Mesendoderm (in vitro differentiated cells): Measurements from ENCODE around the gene CAVIN2.

Experiments used
- DNase-seq: peaks from one replicate; pipeline ENCODE4 v3.0.0; 2013
- H2AK5ac ChIP-seq: 2 replicates; pipeline ENCODE4 v1.6.1; 2013; ENCODE audit warnings: low read length, inconsistent platforms
- H2BK120ac ChIP-seq: 2 replicates; pipeline ENCODE4 v1.6.1; 2013; ENCODE audit warnings: low read depth, mild to moderate bottlenecking, low read length, moderate library complexity, mixed read lengths
- H2BK15ac ChIP-seq: replicated peaks from 2 replicates; pipeline ENCODE4 v1.6.1; 2013; ENCODE audit warnings: low read depth, mild to moderate bottlenecking, moderate library complexity
- H2BK5ac ChIP-seq: 2 replicates; pipeline ENCODE4 v1.6.1; 2013; ENCODE audit warnings: low read length, inconsistent platforms
- H3K18ac ChIP-seq: 2 replicates; pipeline ENCODE4 v1.6.1; 2013; ENCODE audit warnings: mild to moderate bottlenecking, low read length, mixed read lengths
- H3K23ac ChIP-seq: one replicate; pipeline ENCODE4 v1.6.1; 2013; ENCODE audit warnings: low read length
- H3K27ac ChIP-seq: 2 replicates; pipeline ENCODE4 v1.5.1; 2013; ENCODE audit warnings: low read depth, mild to moderate bottlenecking, inconsistent platforms, low read length, moderate library complexity
- H3K27me3 ChIP-seq: 2 replicates; pipeline ENCODE4 v1.6.1; 2013; ENCODE audit warnings: low read length, control low read depth, mild to moderate bottlenecking, inconsistent platforms; ENCODE audit not compliant: insufficient read depth, poor library complexity
- H3K36me3 ChIP-seq: 2 replicates; pipeline ENCODE4 v1.6.1; 2013; ENCODE audit warnings: low read length, inconsistent platforms; ENCODE audit not compliant: control insufficient read depth, insufficient read depth
- H3K4ac ChIP-seq: one replicate; pipeline ENCODE4 v1.6.1; 2013; ENCODE audit warnings: low read depth, mild to moderate bottlenecking, low read length, moderate library complexity
- H3K4me1 ChIP-seq: 2 replicates; pipeline ENCODE4 v1.6.1; 2013; ENCODE audit warnings: low read depth, low read length, inconsistent platforms; ENCODE audit not compliant: control insufficient read depth
- H3K4me2 ChIP-seq: 2 replicates; pipeline ENCODE4 v1.6.1; 2013; ENCODE audit warnings: low read length
- H3K4me3 ChIP-seq: 2 replicates; pipeline ENCODE4 v1.5.1; 2013; ENCODE audit warnings: mild to moderate bottlenecking, low read length
- H3K56ac ChIP-seq: one replicate; pipeline ENCODE4 v1.6.1; 2013; ENCODE audit warnings: low read length
- H3K79me1 ChIP-seq: 2 replicates; pipeline ENCODE4 v1.6.1; 2013; ENCODE audit warnings: low read length, inconsistent platforms
- H3K79me2 ChIP-seq: 2 replicates; pipeline ENCODE4 v1.6.1; 2013; ENCODE audit warnings: mild to moderate bottlenecking, low read length; ENCODE audit not compliant: control insufficient read depth, insufficient read depth
- H3K9ac ChIP-seq: 2 replicates; pipeline ENCODE4 v1.6.1; 2013; ENCODE audit warnings: low read length, inconsistent platforms
- H4K5ac ChIP-seq: one replicate; pipeline ENCODE4 v1.6.1; 2013; ENCODE audit warnings: low read length
- H4K8ac ChIP-seq: one replicate; pipeline ENCODE4 v1.6.1; 2013; ENCODE audit warnings: low read depth, mild to moderate bottlenecking, control low read depth, low read length, moderate library complexity
- WGBS: extraction: QIAGEN DNeasy Blood & Tissue Kit; methylation state at CpG from one replicate; pipeline ENCODE4 v1.1.7; 2013; ENCODE audit warnings: low lambda C conversion rate, missing lambda C conversion rate; ENCODE audit not compliant: insufficient coverage; ENCODE audit errors: extremely low coverage; 5-methylcytosine and 5-hydroxymethylcytosine counted together

Gene CAVIN2

GRCh38 chr2:191853843-191854242 lies 7.0 kb upstream of the CAVIN2 start:
- H3K56ac ChIP-seq: no peak overlapping the region
- no peak overlapping the region for H3K23ac ChIP-seq
- H2BK120ac ChIP-seq: no peak overlapping the region
- peaks cover 4% of the 10 kb centered on the region for H3K4me1 ChIP-seq
- no peaks in the 10 kb centered on the region for H3K27me3 ChIP-seq
- H3K4ac ChIP-seq: no peak overlapping the region
- H4K8ac ChIP-seq: no peak overlapping the region
- no peaks in the 10 kb centered on the region for H3K36me3 ChIP-seq
- H3K27ac ChIP-seq: no peak overlapping the region
- no peak for DNase-seq
- no peak overlapping the region for H2AK5ac ChIP-seq
- no peaks in the 10 kb centered on the region for H3K79me2 ChIP-seq
- H3K9ac ChIP-seq: no peak overlapping the region
- H2BK5ac ChIP-seq: no peak overlapping the region
- no peak overlapping the region for H2BK15ac ChIP-seq
- no CpG with 5 or more reads among the region's 4 CpGs for WGBS
- no peak overlapping the region for H3K4me2 ChIP-seq
- H3K18ac ChIP-seq: no peak overlapping the region
- H3K4me3 ChIP-seq: no peak overlapping the region
- H3K79me1 ChIP-seq: no peaks in the 10 kb centered on the region
- no peak overlapping the region for H4K5ac ChIP-seq

GRCh38 chr2:191851158-191851557 lies 4.3 kb upstream of the CAVIN2 start:
- DNase-seq: no peak
- H3K9ac ChIP-seq: no peak overlapping the region
- H3K56ac ChIP-seq: no peak overlapping the region
- H3K4ac ChIP-seq: no peak overlapping the region
- H2BK120ac ChIP-seq: no peak overlapping the region
- no peak overlapping the region for H2AK5ac ChIP-seq
- H3K27me3 ChIP-seq: no peaks in the 10 kb centered on the region
- H2BK5ac ChIP-seq: no peak overlapping the region
- H3K23ac ChIP-seq: no peak overlapping the region
- H4K5ac ChIP-seq: no peak overlapping the region
- H3K79me1 ChIP-seq: no peaks in the 10 kb centered on the region
- no CpG with 5 or more reads among the region's 5 CpGs for WGBS
- peaks cover 4% of the 10 kb centered on the region for H3K4me1 ChIP-seq
- H3K4me2 ChIP-seq: no peak overlapping the region
- H3K27ac ChIP-seq: no peak overlapping the region
- no peaks in the 10 kb centered on the region for H3K36me3 ChIP-seq
- H2BK15ac ChIP-seq: no peak overlapping the region
- no peak overlapping the region for H3K4me3 ChIP-seq
- H4K8ac ChIP-seq: no peak overlapping the region
- no peaks in the 10 kb centered on the region for H3K79me2 ChIP-seq
- no peak overlapping the region for H3K18ac ChIP-seq

- H3K4me3 ChIP-seq: no peak overlapping the region
- no peak overlapping the region for H3K4ac ChIP-seq
- no peak for DNase-seq
- H3K36me3 ChIP-seq: no peaks in the 10 kb centered on the region
- H2BK5ac ChIP-seq: no peak overlapping the region
- H3K27ac ChIP-seq: no peak overlapping the region
- H3K4me2 ChIP-seq: no peak overlapping the region
- H3K56ac ChIP-seq: no peak overlapping the region
- no peaks in the 10 kb centered on the region for H3K4me1 ChIP-seq
- no peaks in the 10 kb centered on the region for H3K27me3 ChIP-seq
- H2BK120ac ChIP-seq: no peak overlapping the region
- H4K5ac ChIP-seq: no peak overlapping the region
- no peak overlapping the region for H2BK15ac ChIP-seq
- no peaks in the 10 kb centered on the region for H3K79me1 ChIP-seq
- H4K8ac ChIP-seq: no peak overlapping the region
- no peak overlapping the region for H3K23ac ChIP-seq
- H2AK5ac ChIP-seq: no peak overlapping the region
- H3K18ac ChIP-seq: no peak overlapping the region
- H3K9ac ChIP-seq: no peak overlapping the region
- H3K79me2 ChIP-seq: no peaks in the 10 kb centered on the region
- no CpG with 5 or more reads among the region's 7 CpGs for WGBS
Measured at GRCh38 chr2:191848771-191849767, 2.2 kb upstream of the CAVIN2 start.

- H3K18ac ChIP-seq: no peak overlapping the region
- H3K27ac ChIP-seq: no peak overlapping the region
- DNase-seq: no peak
- WGBS: no CpG with 5 or more reads among the region's 4 CpGs
- no peak overlapping the region for H4K8ac ChIP-seq
- no peaks in the 10 kb centered on the region for H3K27me3 ChIP-seq
- H3K36me3 ChIP-seq: no peaks in the 10 kb centered on the region
- H3K4me3 ChIP-seq: no peak overlapping the region
- no peak overlapping the region for H2BK5ac ChIP-seq
- no peak overlapping the region for H3K56ac ChIP-seq
- no peak overlapping the region for H4K5ac ChIP-seq
- no peaks in the 10 kb centered on the region for H3K79me2 ChIP-seq
- no peak overlapping the region for H3K4me2 ChIP-seq
- no peak overlapping the region for H3K4ac ChIP-seq
- no peaks in the 10 kb centered on the region for H3K4me1 ChIP-seq
- H3K9ac ChIP-seq: no peak overlapping the region
- H2AK5ac ChIP-seq: no peak overlapping the region
- no peak overlapping the region for H3K23ac ChIP-seq
- no peak overlapping the region for H2BK120ac ChIP-seq
- no peaks in the 10 kb centered on the region for H3K79me1 ChIP-seq
- H2BK15ac ChIP-seq: no peak overlapping the region
Measured at GRCh38 chr2:191847764-191848163, 876 bp upstream of the CAVIN2 start.

- Histone ChIP-seq H3K4ac (no peak overlapping the region), H3K27me3 (no peaks in the 10 kb centered on the region), H3K79me1 (no peaks in the 10 kb centered on the region), H3K4me1 (no peaks in the 10 kb centered on the region), H3K4me3 (no peak overlapping the region), H2BK15ac (no peak overlapping the region), H2BK5ac (no peak overlapping the region), H2AK5ac (no peak overlapping the region), H3K4me2 (no peak overlapping the region), H3K27ac (no peak overlapping the region), H4K5ac (no peak overlapping the region), H2BK120ac (no peak overlapping the region), H3K79me2 (no peaks in the 10 kb centered on the region), H3K9ac (no peak overlapping the region), H4K8ac (no peak overlapping the region), H3K36me3 (no peaks in the 10 kb centered on the region), H3K18ac (no peak overlapping the region), H3K23ac (no peak overlapping the region), H3K56ac (no peak overlapping the region)
- no peak for DNase-seq
- no CpG with 5 or more reads among the region's 11 CpGs for WGBS
Measured at GRCh38 chr2:191845876-191846514, 893 bp downstream of the CAVIN2 start.
